Activated T-cell treated with anti-CD3 and anti-CD28 coated beads, Interleukin-2, amount 50 U/mL, for 48 hours (primary cell): ENCODE measurements around the gene GAD1.

Experiments used
- DNase-seq, 2 experiments: peaks; one replicate each; pipeline ENCODE4 v3.0.0-alpha.2; 2020

The GAD1 gene

GRCh38 chr2:170897108-170897507, 80.4 kb downstream of the GAD1 start:
- DNase-seq, result no peak

DNA sequence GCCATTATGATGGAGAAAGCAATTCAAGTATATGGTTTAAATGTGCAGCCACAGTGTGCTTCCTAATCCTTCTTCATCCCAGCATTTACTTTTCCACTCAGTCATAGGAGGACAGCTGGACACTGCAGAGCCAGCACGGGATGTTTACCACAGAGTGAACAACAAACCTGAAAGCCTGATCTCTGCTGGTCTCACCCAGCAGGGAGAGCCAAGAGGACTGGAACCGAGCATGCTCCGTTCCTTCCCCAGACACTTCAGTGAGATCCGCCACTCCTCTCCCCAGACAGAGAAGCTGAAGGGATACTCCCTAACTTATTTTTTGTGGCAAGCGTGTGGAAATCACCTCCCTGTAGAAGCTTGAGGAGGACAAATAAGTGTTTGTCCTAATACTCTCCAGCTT, 89.2 kb downstream of the GAD1 start:
- no peak for DNase-seq
